Stimulated activated CD8-positive, alpha-beta memory T cell treated with anti-CD3 and anti-CD28 coated beads, Interleukin-12 subunit alpha, Interleukin-12 subunit beta, amount 100 ng/mL, for 1 hour (primary cell): Measurements from ENCODE around the gene FIP1L1.
"Not testable (repeated sequence)": the region's sequence is repeated elsewhere in the genome, so short reads cannot be mapped to it uniquely, and the experiment has no call there.

Experiments
- DNase-seq: peaks from one replicate; pipeline ENCODE4 v3.0.0-alpha.2; 2020; ENCODE audit warnings: low read depth

Gene FIP1L1

DNA sequence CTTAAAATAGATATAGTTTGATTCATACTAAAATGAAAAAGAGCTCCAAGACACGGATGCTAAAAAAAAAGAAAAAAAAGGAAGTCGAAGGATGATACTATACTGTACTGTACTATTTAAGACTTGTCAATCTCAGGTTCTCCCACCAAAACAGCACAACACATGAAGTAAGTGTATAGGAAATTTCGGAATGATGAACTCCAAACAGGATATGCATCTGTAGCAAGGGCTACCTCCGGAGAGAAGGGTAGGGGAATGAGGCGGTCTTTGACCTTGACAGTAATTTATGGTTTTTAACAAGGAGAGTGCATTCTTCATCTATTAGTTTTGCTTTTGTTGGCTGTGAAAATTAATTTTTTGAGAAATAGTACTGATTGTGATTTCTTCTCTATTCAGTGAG, 541 bp upstream of the FIP1L1 start:
- no peak for DNase-seq

DNA sequence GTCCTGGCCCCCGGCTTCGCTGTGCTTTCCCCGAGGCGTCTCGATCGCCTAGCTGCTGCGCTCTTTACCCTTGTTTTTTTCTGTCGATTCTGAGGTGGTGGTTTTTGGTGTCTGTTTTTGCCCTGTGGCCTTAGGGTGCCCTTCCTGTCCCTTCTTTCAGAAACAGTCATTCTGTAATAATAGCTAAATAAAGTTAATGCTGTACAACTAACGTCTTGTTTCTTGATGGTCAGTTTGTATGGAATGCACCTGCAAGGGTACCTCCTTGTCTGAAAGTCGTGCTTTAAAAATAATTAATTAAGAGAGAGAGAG, 686 bp downstream of the FIP1L1 start:
- no peak for DNase-seq

DNA sequence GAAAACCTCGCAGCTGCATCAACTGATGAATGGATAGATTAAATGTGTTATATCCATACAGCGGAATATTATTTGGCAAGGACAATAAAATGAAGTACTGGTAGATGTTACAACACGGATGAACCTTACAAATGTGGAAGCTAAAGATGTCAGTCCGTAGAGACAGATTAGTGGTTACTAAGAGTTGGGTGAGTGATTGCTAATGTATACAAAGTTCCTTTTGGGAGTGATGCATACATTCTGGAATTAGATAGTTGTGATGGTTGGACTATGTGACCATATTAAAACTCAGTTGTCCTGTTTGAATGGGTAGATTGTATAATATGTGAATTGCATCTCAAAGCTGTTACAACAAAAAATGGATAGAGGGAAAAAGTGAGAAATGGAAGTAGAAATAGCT, 2.8 kb downstream of the FIP1L1 start:
- no peak for DNase-seq

DNA sequence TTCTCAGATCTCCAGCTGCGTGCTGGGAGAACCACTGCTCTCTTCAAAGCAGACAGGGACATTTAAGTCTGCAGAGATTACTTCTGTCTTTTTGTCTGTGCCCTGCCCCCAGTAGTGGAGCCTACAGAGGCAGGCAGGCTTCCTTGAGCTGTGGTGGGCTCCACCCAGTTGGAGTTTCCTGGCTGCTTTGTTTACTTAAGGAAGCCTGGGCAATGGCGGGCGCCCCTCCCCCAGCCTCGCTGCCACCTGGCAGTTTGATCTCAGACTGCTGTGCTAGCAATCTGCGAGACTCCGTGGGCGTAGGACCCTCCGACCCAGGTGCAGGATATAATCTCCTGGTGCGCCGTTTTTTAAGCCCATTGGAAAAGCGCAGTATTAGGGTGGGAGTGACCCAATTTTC, 32.0 kb downstream of the FIP1L1 start:
- not testable (repeated sequence) for DNase-seq

DNA sequence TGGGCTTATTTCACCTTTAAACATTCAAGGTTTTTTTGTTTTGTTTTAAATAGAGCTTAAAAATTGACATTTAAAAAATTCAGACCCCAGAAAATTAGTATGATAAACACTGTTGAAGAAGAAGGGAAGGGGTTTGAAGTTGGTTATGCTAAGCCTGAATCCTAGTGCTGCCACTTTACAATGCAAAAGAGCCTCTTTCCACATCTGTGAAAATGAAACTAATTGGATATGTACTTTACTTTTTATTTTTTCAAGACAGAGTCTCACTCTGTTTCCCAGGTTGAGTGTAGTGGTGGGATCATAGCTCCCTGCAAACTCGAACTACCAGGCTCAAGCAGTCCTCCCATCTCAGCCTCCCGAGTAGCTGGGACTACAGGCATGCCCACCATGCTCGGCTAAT, 41.8 kb downstream of the FIP1L1 start:
- no peak for DNase-seq

DNA sequence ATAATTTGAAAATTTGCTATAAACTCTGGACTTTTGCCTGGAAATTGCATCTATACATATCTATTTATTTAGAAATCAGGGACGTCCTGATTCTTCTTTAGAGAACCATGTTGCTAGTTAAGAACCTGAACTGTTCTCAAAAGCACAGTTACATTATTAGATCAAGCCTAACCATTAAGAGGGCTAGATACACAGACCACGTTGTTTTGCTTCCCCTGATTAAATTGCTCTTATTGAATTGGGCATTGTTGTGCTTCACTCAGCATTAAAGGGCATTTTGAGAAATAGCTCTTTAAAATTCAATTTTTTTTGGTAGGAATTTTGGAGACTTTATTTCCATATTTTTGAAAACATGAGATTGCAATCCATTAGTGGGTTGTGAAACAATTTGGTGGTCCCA, 44.4 kb downstream of the FIP1L1 start:
- no peak for DNase-seq

DNA sequence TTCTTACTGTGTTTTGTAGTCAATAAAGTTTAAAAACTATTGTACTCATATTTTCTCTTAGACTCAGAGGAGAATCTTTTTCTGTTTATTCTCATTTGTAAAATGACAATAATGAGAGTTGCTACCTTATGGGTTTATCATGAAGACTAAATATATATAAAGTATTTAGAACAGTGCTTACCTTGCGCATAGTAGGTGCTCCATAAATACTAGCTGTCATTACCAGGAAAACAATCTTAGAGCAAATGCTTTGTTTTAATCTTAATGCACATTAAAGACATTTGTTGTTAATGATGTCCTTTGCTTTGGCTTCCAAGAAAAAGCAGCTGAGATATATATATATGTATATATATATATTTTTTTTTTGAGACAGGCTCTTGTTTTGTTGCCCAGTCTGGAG, 44.9 kb downstream of the FIP1L1 start:
- DNase-seq, result no peak

DNA sequence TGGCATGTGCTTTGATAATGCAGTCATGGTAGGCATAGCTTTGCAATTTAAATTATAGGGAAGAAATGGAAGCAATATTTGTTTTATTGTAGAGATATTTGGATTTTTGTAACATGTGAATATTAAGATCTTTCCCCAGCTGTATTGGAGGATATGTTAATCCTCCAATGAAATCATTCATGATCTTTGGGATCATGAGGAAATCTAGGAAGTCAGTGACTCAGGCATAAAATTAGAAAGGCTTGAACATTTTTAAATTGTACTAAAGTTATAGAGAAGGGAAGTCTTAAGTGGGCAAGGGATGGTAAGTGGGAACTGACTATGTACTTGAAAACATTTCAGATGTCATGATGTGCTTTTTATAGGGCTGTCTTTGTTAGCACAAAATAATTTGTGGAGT, 46.8 kb downstream of the FIP1L1 start:
- no peak for DNase-seq

DNA sequence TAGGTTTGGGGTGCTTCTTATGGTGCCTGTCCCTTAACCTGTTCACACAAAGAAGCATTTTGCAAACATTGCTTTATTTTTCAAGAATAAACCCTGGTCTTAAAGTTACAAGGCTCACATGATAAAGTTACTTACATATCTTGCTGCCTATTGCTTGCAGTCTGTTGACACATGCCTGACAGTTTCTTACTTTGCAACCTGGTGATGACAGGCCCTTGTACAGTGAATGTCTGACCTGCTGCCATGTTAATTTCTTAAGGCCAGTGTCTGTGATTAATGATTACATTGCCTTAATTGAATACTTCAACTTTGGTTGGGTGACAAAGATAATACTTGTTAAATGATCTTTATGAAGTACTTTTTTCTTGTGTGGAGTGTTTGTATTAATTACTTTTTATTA, 49.9 kb downstream of the FIP1L1 start:
- no peak for DNase-seq

DNA sequence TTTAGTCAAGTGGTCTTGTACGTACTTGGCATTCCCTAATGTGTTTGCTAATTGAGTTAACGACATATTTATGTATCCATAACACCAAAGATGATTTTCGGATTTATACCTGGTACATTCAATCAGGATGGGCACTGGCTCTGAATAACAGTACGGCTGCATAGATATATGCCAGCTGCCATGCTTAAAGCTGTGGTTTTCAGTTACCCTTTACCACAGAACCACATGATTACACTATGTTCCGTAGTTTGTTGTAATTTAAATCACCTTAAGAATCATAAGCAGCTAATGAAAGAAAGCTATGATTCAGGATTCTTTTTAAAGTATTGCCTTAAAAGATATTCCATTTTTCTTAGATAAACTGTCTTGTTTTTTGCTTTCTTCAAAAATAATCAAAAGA, 53.6 kb downstream of the FIP1L1 start:
- no peak for DNase-seq

DNA sequence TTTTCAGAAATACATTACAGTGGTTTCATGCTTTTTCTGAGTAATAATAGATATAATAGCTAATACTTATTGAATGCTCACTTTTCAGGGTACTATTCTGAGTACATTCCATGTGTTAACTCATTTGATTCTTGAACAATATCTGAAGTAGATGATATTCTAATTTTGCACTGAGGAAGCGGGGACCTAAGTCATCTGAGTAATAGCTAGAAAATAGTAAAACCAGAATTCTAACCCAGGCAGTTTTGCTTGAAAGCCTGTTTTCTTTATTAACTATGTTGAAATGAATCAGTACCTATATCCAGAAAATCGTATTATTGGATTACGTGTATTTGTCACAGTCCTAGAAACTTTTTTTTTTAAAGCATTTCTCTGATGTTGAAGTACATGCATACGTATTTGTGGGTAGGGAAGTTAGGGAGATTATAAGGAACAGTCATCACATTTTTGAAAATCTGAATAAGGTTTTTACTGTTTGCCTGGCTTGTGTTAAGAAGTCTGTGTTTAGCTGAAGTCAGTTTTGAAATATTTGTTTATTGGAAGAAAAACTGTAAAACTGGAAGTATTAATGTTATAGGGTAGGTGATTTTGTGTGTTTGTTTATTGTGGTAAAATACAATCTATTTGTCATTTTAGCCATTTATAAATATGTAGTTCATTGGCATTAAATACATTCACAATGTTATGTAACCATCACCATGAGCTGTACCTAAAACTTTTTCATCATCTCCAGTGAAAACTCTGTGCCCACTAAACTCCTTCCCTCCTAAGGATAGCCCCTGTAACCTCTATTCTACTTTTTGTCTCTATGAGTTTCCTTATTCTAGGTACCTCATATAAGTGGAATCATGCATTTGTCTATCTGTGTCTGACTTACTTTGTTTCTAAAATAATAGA, 55.3 kb downstream of the FIP1L1 start:
- DNase-seq, result no peak

DNA sequence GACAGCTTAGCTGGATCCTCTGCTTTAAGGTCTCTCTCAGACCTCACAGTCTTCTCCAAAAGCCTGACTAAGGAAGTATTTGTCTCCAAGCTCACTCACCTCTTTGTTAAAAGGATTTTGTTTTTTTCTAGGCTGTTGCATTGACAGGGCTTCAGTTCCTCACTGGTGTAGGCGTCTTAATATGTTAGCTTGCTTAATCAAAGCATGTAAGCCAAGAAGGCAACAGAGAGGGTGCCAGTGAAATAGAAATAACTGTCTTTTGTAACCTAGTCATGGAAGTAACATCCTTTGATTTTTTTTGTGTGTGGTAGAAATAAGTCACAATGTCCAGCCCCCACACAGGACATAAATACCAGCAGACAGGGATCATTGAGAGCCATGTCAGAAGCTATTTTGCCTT, 58.8 kb downstream of the FIP1L1 start:
- no peak for DNase-seq

DNA sequence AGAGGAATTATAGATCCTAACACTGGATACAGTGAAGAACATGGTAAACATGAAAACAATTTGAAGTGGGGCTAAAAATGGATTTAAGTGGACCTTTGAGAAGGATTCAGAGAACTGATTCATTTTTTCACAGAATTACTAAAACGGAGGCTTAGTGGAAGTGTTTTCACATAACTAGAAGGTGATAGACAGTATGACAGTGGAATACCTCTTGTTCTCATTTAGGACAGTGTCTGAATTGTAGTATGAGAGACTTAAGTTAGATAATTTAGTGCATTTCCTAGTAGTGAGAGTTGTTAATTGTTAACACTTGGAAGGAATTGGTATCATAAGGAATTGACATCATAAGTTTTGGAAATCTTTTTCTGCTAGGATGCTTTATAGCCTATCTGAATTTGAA, 64.1 kb downstream of the FIP1L1 start:
- no peak for DNase-seq

DNA sequence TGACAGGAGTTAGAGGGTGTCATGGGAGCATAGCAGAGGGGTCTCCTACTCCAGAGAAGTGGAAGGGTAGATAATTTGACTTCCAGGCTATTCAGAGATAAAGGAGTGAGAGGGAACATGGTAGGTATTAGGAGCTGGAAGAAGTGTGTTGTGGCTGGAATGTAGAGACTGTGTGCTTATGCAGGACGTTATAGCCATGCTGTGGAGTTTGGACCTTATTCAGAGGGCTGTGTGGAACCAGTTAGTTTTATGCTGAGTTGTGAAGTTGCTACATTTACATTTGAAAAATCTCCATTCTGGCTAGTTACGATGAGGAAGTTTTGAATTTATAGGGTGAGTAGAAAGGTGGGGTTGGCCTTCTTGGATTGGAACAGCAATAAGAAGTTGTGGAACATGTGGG, 67.5 kb downstream of the FIP1L1 start:
- no peak for DNase-seq

DNA sequence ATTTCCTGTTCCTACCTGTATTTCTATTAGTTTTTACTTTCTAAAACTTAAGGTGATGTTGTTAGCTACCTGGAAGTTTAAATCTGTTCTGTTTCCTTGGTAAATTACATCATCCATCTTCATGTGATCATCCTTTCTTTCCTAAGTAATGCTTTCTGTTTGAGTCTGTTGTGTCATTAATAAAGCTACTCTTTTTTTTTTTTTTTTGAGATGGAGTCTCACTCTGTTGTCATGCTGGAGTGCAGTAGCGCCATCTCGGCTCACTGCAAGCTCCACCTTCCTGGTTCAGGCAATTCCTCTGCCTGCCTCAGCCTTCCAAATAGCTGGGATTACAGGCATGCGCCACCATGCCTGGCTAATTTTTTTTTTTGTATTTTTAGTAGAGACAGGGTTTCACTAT, 73.3 kb downstream of the FIP1L1 start:
- DNase-seq, result no peak

DNA sequence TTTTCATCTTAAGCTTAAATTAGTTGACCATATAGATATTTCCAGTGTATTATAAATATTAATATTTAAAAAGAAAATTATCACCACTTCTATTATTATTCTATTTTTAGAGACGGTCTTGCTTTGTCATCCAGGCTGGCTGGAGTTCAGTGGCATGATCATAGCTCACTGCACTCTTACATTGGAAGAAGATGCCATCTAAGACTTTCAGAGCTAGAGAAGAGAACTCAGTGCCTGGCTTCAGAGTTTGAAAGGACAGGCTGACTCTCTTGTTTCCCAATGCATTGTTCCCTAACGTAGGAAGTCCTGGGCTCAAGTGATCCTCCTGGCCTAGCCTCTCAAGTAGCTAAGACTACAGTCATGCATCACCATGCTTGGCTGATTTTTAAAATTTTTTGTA, 75.9 kb downstream of the FIP1L1 start:
- DNase-seq, result no peak

DNA sequence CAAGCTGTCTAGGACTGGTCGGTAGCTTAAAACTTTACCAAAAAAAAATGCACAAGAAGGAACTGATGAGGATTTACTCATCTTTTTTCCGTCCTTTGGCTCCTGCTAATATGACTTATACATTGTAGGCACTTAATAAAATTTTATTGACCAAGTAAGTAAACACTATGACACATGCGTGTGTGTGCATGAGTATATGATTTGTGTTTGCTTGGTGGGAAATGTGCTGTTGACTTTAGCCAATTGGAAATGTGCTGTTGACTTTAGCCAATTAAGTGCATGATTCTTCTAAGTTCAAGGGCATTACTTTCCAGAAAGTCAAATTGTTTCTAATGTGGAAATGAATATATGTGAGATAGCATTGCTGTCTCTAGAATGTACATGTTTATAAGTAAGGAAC, 78.3 kb downstream of the FIP1L1 start:
- no peak for DNase-seq

DNA sequence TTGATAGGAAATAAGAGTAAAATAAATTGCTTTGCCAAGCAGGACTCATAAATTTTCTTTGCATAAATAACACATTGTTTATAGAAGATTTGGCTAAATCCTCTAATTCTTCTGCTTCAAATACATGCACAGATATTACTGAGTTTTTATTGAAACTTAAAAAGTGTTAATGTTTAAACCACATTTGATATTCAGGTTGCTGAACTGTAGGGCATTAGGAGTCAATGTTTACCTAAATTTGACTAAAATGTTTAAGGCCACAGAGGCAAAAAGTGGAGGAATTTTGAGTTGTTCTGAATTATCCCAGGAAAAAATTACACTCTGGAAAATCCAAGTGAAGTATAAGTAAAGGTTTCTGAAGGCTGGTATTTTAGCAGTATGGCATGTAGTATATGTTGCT, 78.7 kb downstream of the FIP1L1 start:
- DNase-seq, result no peak

DNA sequence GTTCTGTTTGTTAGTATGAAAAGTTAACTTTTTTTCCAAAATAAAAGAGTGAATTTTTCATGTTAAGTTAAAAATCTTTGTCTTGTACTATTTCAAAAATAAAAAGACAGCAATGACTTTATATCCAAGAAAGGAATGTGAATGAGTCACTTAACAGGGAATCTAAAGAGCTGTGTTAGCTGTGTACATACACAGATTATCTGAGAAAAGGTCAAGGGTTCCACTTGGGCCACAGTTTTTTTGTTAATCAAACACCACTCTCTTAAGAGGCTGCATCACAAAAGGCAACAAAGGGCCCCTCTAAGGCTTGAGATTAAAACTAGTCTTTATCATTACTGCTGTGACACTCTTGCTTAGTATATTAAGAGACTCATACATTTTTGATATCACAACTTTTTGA, 82.1 kb downstream of the FIP1L1 start:
- DNase-seq, result no peak

DNA sequence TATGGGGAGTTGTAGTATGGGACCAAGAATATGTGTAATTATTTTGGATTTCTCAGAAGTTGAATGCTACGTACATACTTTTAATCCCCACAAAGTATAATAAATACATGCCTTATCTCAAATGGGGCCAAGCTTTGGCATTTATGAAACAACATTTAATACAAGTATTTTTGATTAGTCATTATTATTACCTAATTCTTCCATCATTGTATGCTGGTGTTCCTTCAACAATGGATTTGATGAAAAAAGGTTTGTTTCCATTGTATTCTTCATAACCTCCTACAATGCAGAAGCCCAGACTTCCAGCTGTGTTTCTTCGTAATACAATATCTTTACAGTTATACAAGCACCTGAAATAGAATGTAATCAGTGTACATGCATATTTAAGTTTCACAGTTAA, 83.8 kb downstream of the FIP1L1 start:
- DNase-seq, result no peak

DNA sequence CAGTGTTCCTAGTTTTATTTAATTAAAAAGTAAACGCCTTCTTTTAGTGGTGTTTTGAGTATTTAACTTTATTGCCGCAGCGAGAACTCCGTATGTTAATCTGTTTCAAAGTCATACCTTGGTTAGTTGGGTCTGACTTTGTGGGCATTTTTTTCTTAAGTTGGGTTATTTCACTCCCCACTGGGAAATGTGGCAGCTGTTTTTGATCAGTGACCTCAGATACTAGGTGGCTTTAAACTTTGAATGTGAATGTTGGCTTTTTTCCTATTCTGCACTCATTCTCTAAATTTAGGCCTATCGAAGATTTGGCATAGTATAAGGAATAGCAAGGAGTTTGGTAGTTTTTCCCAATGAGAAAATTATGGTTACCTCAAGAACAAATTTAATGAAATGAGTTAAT, 85.9 kb downstream of the FIP1L1 start:
- no peak for DNase-seq

DNA sequence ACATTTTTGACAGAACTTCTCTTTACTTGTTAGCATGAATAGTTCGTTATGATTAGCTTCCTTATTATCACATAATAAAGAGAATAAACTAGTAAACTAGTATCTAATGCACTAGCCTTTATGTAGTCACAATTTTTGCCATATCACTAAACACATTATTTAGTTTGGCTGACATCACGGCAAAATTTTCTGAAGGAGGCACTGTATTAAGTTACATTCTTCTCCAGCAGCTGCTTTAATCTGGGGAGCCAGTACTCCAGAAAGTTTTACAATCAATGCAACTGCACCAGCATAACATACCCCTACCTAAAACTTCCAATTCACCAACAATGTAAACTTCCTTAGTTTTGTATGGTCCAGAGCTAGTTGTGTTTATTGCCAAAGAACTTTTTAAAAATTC, 87.8 kb downstream of the FIP1L1 start:
- DNase-seq, result no peak

DNA sequence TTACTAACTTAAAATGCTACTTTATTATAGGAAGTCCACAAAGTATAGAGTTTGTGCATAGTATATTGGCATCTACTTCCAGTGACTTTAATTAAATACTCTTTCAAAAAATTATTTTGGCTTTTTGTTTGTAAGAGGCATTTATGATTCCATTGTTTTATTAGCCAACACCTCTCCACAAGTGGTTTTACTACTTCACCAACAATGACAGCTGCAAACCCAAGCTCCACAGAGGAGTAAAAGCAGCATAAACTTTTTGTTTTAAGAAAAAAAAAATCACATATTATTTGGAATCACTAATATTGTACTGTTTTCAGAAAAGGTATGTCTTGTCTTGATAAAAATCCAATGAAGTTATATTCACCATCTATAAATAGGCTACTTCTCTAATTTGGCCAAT, 88.5 kb downstream of the FIP1L1 start:
- DNase-seq, result no peak

DNA sequence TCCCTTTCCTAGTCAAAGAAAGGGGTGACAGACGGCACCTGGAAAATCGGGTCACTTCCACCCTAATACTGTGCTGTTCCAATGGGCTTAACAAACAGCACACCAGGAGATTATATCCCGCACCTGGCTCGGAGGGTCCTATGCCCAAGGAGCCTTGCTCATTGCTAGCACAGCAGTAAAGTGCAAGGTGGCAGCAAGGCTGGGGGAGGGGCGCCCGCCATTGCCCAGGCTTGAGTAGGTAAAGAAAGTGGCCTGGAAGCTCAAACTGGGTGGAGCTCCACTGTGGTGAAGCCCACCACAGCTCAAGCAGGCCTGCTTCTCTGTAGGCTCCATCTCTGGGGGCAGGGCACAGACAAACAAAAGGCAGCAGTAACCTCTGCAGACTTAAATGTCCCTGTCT, 89.1 kb downstream of the FIP1L1 start:
- not testable (repeated sequence) for DNase-seq
